ENCODE measurements around the gene PABPC1L.

GRCh38 chr20:44955270-44955669 is 45.4 kb downstream of the PABPC1L start:
- TF ChIP-seq, protein P1, sequence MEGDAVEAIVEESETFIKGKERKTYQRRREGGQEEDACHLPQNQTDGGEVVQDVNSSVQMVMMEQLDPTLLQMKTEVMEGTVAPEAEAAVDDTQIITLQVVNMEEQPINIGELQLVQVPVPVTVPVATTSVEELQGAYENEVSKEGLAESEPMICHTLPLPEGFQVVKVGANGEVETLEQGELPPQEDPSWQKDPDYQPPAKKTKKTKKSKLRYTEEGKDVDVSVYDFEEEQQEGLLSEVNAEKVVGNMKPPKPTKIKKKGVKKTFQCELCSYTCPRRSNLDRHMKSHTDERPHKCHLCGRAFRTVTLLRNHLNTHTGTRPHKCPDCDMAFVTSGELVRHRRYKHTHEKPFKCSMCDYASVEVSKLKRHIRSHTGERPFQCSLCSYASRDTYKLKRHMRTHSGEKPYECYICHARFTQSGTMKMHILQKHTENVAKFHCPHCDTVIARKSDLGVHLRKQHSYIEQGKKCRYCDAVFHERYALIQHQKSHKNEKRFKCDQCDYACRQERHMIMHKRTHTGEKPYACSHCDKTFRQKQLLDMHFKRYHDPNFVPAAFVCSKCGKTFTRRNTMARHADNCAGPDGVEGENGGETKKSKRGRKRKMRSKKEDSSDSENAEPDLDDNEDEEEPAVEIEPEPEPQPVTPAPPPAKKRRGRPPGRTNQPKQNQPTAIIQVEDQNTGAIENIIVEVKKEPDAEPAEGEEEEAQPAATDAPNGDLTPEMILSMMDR (optimal IDR thresholded peaks at IDR 0.05 in 1 of 3, IDR thresholded peaks at IDR 0.05 in 1 of 3, conservative IDR thresholded peaks at IDR 0.05 in 1 of 3; ENCODE audit: extremely low read depth in 1 of 3, insufficient read depth in 2 of 3, low read length in 3 of 3), result no peak
- no peak for TF ChIP-seq EZH2 (IDR thresholded peaks at IDR 0.05; ENCODE audit: low read length)

All from keratinocyte (primary cell).